Gastroesophageal sphincter (tissue), 4 donors: ENCODE results near the gene DAPK2. TPM values are rescaled to one million over a fixed set of nuclear protein-coding genes. Genes with fewer than 3 reads are reported as not detected.
A peak's percentile ranks its signal among the peaks of the same experiment; 100 is the strongest.

Source experiments
- ATAC-seq: fragments of 150-250 bp; one replicate; pipeline ENCODE4 v1.9.1; 2016; ENCODE audit warnings: mild to moderate bottlenecking, moderate library complexity
- H3K27ac ChIP-seq, 4 donors: fragments of 200-600 bp; sonication (generic) in 3 of 4; 1 replicate in 3 of 4; 2 replicates in 1 of 4; pipeline ENCODE4 v1.5.1; 2016 to 2019
- H3K27me3 ChIP-seq: fragments of 200-600 bp; sonication (generic); one replicate; pipeline ENCODE4 v1.5.1; 2019
- H3K36me3 ChIP-seq, 2 donors: fragments of 200-600 bp; sonication (generic); one replicate each; pipeline ENCODE4 v1.5.1; 2019; ENCODE audit warnings: control low read depth in 1 of 2
- H3K4me1 ChIP-seq, 3 donors: fragments of 200-600 bp; sonication (generic); 1 replicate in 2 of 3; 2 replicates in 1 of 3; pipeline ENCODE4 v1.5.1; 2016 to 2019; ENCODE audit warnings: control low read depth in 2 of 3
- H3K4me3 ChIP-seq, 2 donors: fragments of 200-600 bp; sonication (generic); one replicate each; pipeline ENCODE4 v1.5.1; 2019; ENCODE audit warnings: mild to moderate bottlenecking in 1 of 2, moderate library complexity in 1 of 2
- H3K9me3 ChIP-seq, 3 donors: fragments of 200-600 bp; sonication (generic); one replicate each; pipeline ENCODE4 v1.5.1; 2017 to 2019; ENCODE audit warnings: control low read depth in 2 of 3
- EP300 ChIP-seq: sonication (generic); formaldehyde crosslinking; IDR thresholded peaks from one replicate; pipeline ENCODE4 v1.6.1; 2017; ENCODE audit warnings: antibody characterized with exemption, mild to moderate bottlenecking
- POLR2A ChIP-seq, 2 donors: fragments of 450-650 bp; IDR thresholded peaks; one replicate each; pipeline ENCODE4 v1.6.1; 2017; ENCODE audit warnings: antibody characterized with exemption in 2 of 2, mild to moderate bottlenecking in 2 of 2, moderate library complexity in 1 of 2
- POLR2AphosphoS5 ChIP-seq: sonication (generic); formaldehyde crosslinking; IDR thresholded peaks from one replicate; pipeline ENCODE4 v1.6.1; 2017; ENCODE audit warnings: antibody characterized with exemption
- WGBS, 2 donors: methylation state at CpG; one replicate each; pipeline ENCODE4 v1.1.5; 2018; ENCODE audit warnings: low coverage in 1 of 2; 5-methylcytosine and 5-hydroxymethylcytosine counted together
- total RNA-seq, 4 donors: library from RNA; depleted of rRNA; stranded (reverse); fragments of >200 nt; gene quantifications; one replicate each; pipeline ENCODE4 v1.1.0, GENCODE V29; 2016
- TF ChIP-seq, protein P1 (sequence below), 4 experiments: fragments of 200-600 bp in 2 of 4; fragments of 450-650 bp in 2 of 4; sonication (generic) in 1 of 4; IDR thresholded peaks; one replicate each; pipeline ENCODE4 v1.5.1; 2017 to 2019; ENCODE audit warnings: antibody characterized with exemption in 4 of 4, mild to moderate bottlenecking in 2 of 4, moderate library complexity in 2 of 4

Gene DAPK2
- total RNA-seq, 4 donors from 2014 or later: 2.0 to 9.5 (median 6.4) TPM

DNA sequence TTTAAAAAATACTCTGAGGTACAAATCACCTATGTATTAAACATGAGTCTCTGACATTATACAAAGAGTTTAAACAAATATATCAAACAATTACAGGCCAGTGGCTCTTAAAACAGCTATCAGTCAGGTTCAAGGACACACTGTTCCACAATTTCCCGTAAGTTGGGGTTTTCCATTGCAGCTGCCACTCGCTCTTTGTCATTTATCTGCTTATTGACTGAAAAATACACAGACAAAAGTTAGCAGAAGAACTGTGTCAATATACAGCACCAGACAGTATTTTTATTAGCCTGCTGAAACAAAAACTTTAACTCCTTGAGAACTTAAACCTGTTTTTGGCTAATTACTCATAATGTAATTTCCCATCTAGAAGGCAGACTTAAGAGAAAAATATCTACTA is 26.5 kb upstream of the DAPK2 start:
- H3K27ac ChIP-seq: no peak overlapping the region
- peaks cover 0 to 32% (median 0%) of the 10 kb centered on the region in 3 donors for H3K4me1 ChIP-seq
- no peaks in the 10 kb centered on the region for H3K27me3 ChIP-seq
- no peak overlapping the region for H3K4me3 ChIP-seq
- peaks cover 0 to 36% of the 10 kb centered on the region in 2 donors for H3K36me3 ChIP-seq
- no peaks in the 10 kb centered on the region for H3K9me3 ChIP-seq
- TF ChIP-seq EP300: no peak
- TF ChIP-seq POLR2A (IDR thresholded peaks at IDR 0.05): no peak
- TF ChIP-seq, protein P1, sequence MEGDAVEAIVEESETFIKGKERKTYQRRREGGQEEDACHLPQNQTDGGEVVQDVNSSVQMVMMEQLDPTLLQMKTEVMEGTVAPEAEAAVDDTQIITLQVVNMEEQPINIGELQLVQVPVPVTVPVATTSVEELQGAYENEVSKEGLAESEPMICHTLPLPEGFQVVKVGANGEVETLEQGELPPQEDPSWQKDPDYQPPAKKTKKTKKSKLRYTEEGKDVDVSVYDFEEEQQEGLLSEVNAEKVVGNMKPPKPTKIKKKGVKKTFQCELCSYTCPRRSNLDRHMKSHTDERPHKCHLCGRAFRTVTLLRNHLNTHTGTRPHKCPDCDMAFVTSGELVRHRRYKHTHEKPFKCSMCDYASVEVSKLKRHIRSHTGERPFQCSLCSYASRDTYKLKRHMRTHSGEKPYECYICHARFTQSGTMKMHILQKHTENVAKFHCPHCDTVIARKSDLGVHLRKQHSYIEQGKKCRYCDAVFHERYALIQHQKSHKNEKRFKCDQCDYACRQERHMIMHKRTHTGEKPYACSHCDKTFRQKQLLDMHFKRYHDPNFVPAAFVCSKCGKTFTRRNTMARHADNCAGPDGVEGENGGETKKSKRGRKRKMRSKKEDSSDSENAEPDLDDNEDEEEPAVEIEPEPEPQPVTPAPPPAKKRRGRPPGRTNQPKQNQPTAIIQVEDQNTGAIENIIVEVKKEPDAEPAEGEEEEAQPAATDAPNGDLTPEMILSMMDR (IDR thresholded peaks at IDR 0.05): no peak
- no peak for TF ChIP-seq POLR2AphosphoS5
- no peak for ATAC-seq
- WGBS, 2 donors: 93 to 100% methylated on average over 2 of the region's 2 CpGs

DNA sequence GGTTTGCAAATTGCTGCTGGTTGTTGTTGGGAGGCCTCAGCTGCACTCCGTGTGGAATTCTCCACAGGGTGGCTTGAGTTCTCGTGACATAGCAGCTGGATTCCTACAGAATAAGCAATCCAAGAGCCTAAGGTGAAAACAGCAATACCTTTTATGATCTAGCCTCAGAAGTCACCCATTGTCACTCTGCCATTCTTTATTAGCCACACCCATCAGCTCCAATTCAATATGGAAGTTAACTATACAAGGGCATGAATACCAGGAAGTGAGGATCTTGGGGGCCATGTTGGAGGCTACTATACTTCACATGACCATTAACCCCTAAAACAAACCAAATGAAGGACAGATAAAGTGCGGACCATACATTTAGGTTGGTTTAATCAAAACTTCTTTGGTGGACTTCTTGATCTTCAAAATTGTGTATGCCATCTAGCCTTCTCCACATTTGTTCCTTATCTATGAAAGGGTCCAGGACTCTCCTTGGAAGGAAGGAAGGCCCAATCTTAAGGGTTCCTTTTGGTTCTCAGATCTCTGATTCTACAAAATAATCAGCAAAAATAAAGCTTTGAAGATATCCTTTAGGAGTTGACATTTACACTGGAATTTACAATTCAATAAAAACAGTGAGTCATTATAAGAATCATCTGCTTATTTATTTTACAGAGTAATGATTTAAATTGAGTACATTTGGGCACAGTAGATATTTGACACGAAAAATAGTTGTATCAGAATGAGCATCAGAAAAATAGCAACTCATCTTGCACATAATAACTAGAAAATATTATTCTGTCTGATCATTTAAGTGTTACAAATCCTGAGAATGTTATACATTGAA is 25.9 kb upstream of the DAPK2 start:
- Histone ChIP-seq H3K9me3 (no peaks in the 10 kb centered on the region), H3K27ac (peak overlapping the region; percentile 11 to 73 (median 62)), H3K4me3 (no peak overlapping the region), H3K27me3 (no peaks in the 10 kb centered on the region), H3K4me1 (peaks cover 0 to 35% (median 0%) of the 10 kb centered on the region in 3 donors), H3K36me3 (peaks cover 0 to 36% of the 10 kb centered on the region in 2 donors)
- no peak for ATAC-seq
- TF ChIP-seq, protein P1 (IDR thresholded peaks at IDR 0.05): no peak
- no peak for TF ChIP-seq EP300
- TF ChIP-seq POLR2AphosphoS5: no peak
- no peak for TF ChIP-seq POLR2A (IDR thresholded peaks at IDR 0.05)
- WGBS, 2 donors: 93 to 100% methylated on average over 1 to 2 of the region's 4 CpGs

DNA sequence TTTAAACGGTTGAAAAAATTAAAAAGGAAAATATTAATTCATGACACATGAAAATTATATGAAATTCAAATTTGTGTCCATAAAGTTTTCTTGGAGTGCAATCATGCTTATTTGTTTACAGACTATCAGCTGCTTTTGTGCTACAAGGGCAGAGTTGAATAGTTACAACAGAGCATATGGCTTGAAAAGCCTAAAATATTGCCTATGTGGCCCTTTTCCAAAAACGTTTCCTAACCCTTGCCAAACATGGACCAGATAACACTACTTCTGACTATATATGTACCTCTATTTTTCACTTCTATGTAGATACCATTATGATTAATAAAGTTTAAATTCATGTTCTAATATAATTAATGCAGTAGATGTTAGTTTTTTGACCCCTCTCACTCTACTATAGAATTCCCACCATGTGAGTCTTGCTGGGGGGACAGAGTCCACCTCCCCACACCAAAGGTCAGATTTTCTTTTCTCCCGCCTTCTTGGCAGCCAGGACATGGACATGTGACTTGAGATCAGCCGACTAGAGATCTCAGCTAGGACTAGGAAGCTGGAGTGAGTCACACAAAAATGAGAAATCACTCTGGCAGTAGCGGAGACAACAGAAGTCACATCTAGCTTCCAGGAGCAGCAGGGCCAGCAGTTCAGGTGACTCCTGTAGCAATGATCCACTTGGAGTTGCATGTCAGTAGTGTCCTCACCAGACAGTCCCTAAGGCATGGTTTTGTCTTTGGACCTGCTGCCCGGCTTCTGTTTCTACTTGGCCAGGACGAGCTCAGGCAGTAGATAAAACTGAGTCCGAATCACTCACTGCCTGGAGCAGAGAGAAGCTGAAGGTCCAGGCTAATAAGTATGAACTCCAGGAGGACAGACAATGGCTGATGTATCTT is 24.9 kb upstream of the DAPK2 start:
- Histone ChIP-seq H3K27me3 (no peaks in the 10 kb centered on the region), H3K27ac (peak overlapping the region; percentile 11 to 73 (median 62)), H3K36me3 (peaks cover 0 to 36% of the 10 kb centered on the region in 2 donors), H3K4me3 (no peak overlapping the region), H3K4me1 (peaks cover 0 to 35% (median 0%) of the 10 kb centered on the region in 3 donors), H3K9me3 (no peaks in the 10 kb centered on the region)
- TF ChIP-seq EP300 (no peak), POLR2AphosphoS5 (no peak), POLR2A (IDR thresholded peaks at IDR 0.05) (no peak)
- TF ChIP-seq, protein P1 (IDR thresholded peaks at IDR 0.05): no peak
- WGBS, 2 donors: 26 to 37% methylated on average over 3 to 4 of the region's 8 CpGs
- peak; percentile 85 for ATAC-seq

DNA sequence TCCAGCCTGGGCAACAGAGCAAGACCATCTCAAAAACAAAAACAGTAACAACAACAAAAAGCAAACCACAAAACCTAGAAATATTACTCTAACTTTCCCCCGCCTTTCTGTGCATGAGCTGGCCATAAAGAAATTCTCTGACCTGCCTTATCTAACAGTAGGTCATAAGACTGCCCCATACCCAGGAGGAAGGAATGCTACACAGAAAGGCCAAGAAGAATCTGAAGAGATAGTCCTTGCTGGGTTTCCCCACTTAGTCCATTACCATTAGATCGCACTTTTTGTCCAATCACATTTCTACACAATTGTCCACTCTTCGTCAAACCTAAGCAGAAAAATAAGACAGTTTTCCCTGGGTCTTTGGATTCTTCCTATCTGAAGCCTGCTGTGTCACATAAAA is 23.8 kb upstream of the DAPK2 start:
- Histone ChIP-seq H3K4me1 (peaks cover 0 to 35% (median 0%) of the 10 kb centered on the region in 3 donors), H3K9me3 (no peaks in the 10 kb centered on the region), H3K27ac (peak overlapping the region in 1 of 4 donors; percentile 73), H3K4me3 (no peak overlapping the region), H3K36me3 (peaks cover 0 to 31% of the 10 kb centered on the region in 2 donors), H3K27me3 (no peaks in the 10 kb centered on the region)
- 94 to 96% methylated on average over 3 of the region's 3 CpGs for WGBS, 2 donors
- ATAC-seq: no peak
- no peak for TF ChIP-seq EP300
- TF ChIP-seq POLR2AphosphoS5: no peak
- TF ChIP-seq, protein P1 (IDR thresholded peaks at IDR 0.05): no peak
- TF ChIP-seq POLR2A (IDR thresholded peaks at IDR 0.05): no peak
